GM12878 (cell line): Measurements from ENCODE around the gene PTPRH. TPM values are rescaled to one million over a fixed set of nuclear protein-coding genes. Genes with fewer than 3 reads are reported as not detected.
A peak's percentile ranks its signal among the peaks of the same experiment; 100 is the strongest.

ENCODE experiments used
- ATAC-seq: fragments of 200-7000 bp; cut with Tn5 transposase; 3 replicates; pipeline ENCODE4 v1.9.1; 2020; ENCODE audit warnings: mild to moderate bottlenecking, moderate library complexity
- BruUV-seq: library from RNA; stranded (reverse); fragments of 400-500 nt; replicated peaks from 2 replicates; lab custom pipeline; 2021; lab: Mats Ljungman, UMichigan
- CTCF ChIA-PET: fragments of 300-600 bp; sonication (Branson Sonifier 250); formaldehyde crosslinking; extraction: SDS; loops from one replicate; lab custom pipeline; 2021; ENCODE audit warnings: inconsistent platforms; lab: Yijun Ruan, JAX
- POLR2A ChIA-PET: fragments of 350-600 bp; formaldehyde crosslinking; extraction: SDS; loops from one replicate; lab custom pipeline; 2021; ENCODE audit warnings: inconsistent platforms; lab: Charles Lee
- RAD21 ChIA-PET: fragments of 300-600 bp; sonication (Branson Sonifier 250); formaldehyde crosslinking; loops from one replicate; lab custom pipeline; 2023; ENCODE audit warnings: antibody characterized with exemption; ENCODE audit not compliant: unreplicated experiment; lab: Charles Lee
- SMC1A ChIA-PET: fragments of 300-600 bp; sonication (Branson Sonifier 250); formaldehyde crosslinking; loops from one replicate; lab custom pipeline; 2023; ENCODE audit not compliant: unreplicated experiment, uncharacterized antibody; lab: Charles Lee
- DNase-seq: peaks from one replicate; pipeline ENCODE4 v3.0.0-alpha.2; 2011; ENCODE audit warnings: low read depth, low spot score
- FAIRE-seq: peaks from 3 replicates; lab custom pipeline; 2011; peaks lifted over from hg19 to GRCh38; lab: Jason Lieb, UNC
- H2AFZ ChIP-seq: 2 replicates; pipeline ENCODE4 v1.6.0; 2011; ENCODE audit warnings: low read depth, low read length, control low read depth; ENCODE audit not compliant: control insufficient read depth
- H3K27ac ChIP-seq: 2 replicates; pipeline ENCODE4 v1.5.1; 2011; ENCODE audit warnings: control low read depth; ENCODE audit not compliant: control insufficient read depth, insufficient read depth
- H3K27me3 ChIP-seq, 2 experiments: replicated peaks in 1 of 2; 2 replicates each; pipeline versions ENCODE4 v1.6.0 to v1.6.1; 2011; ENCODE audit warnings: low read length in 1 of 2; ENCODE audit not compliant: control insufficient read depth in 2 of 2, insufficient read depth in 2 of 2
- H3K36me3 ChIP-seq, 2 experiments: 2 replicates each; pipeline ENCODE4 v1.5.1; 2011; ENCODE audit warnings: low read length in 1 of 2; ENCODE audit not compliant: control insufficient read depth in 2 of 2, insufficient read depth in 2 of 2
- H3K4me1 ChIP-seq: 2 replicates; pipeline ENCODE4 v1.6.1; 2011; ENCODE audit warnings: mild to moderate bottlenecking, low read length, moderate library complexity, mixed read lengths; ENCODE audit not compliant: control insufficient read depth, insufficient read depth
- H3K4me2 ChIP-seq: 2 replicates; pipeline ENCODE4 v1.6.0; 2011; ENCODE audit warnings: control low read depth; ENCODE audit not compliant: control insufficient read depth, insufficient read depth
- H3K4me3 ChIP-seq: fragments of 200-600 bp; sonication (generic); 2 replicates; pipeline ENCODE4 v1.5.1; 2016
- H3K79me2 ChIP-seq: 2 replicates; pipeline ENCODE4 v1.6.0; 2011; ENCODE audit warnings: low read length; ENCODE audit not compliant: control insufficient read depth, insufficient read depth
- H3K9ac ChIP-seq: 2 replicates; pipeline ENCODE4 v1.8.0; 2011; ENCODE audit warnings: low read length, control low read depth, mixed read lengths; ENCODE audit not compliant: control insufficient read depth, insufficient read depth
- H3K9me3 ChIP-seq: replicated peaks from 3 replicates; pipeline ENCODE4 v1.5.1; 2011; ENCODE audit warnings: mild to moderate bottlenecking, low read length; ENCODE audit not compliant: control insufficient read depth, insufficient read depth
- H4K20me1 ChIP-seq: 2 replicates; pipeline ENCODE4 v1.6.0; 2011; ENCODE audit not compliant: control insufficient read depth, insufficient read depth
- ATF2 ChIP-seq: IDR thresholded peaks from 2 replicates; pipeline ENCODE4 v1.6.1; 2012; ENCODE audit warnings: low read length, inconsistent platforms
- BHLHE40 ChIP-seq, 2 experiments: fragments of 450-650 bp in 1 of 2; IDR thresholded peaks; 2 replicates each; pipeline ENCODE4 v1.6.1; 2011 to 2017; ENCODE audit warnings: low read depth in 2 of 2, borderline replicate concordance in 1 of 2, improper control_type of control experiment in 1 of 2, low read length in 1 of 2, mild to moderate bottlenecking in 1 of 2
- CREM ChIP-seq: IDR thresholded peaks from 2 replicates; pipeline ENCODE4 v1.6.1; 2014; ENCODE audit warnings: antibody characterized with exemption, low read depth
- EGR1 ChIP-seq, 2 experiments: IDR thresholded peaks; 1 replicate in 1 of 2; 2 replicates in 1 of 2; pipeline ENCODE4 v1.6.1; 2011 to 2012; ENCODE audit warnings: low read depth in 2 of 2, low read length in 2 of 2, borderline replicate concordance in 1 of 2, mild to moderate bottlenecking in 1 of 2, moderate library complexity in 1 of 2
- FOXK2 ChIP-seq: fragments of 450-650 bp; IDR thresholded peaks from 2 replicates; pipeline ENCODE4 v1.6.1; 2017; ENCODE audit warnings: mild to moderate bottlenecking, moderate library complexity
- HDGF ChIP-seq: fragments of 450-650 bp; IDR thresholded peaks from 2 replicates; pipeline ENCODE4 v1.6.1; 2016; ENCODE audit warnings: antibody characterized with exemption
- IKZF2 ChIP-seq, 2 experiments: fragments of 450-650 bp; IDR thresholded peaks; 2 replicates each; pipeline ENCODE4 v1.6.1; 2017; ENCODE audit warnings: mild to moderate bottlenecking in 2 of 2, moderate library complexity in 2 of 2
- MYB ChIP-seq: fragments of 150-350 bp; IDR thresholded peaks from 2 replicates; pipeline ENCODE4 v1.6.1; 2014; ENCODE audit warnings: mild to moderate bottlenecking, low read depth, low read length, borderline replicate concordance
- NFYB ChIP-seq: IDR thresholded peaks from 2 replicates; pipeline ENCODE4 v1.6.1; 2011; ENCODE audit warnings: low read depth, mild to moderate bottlenecking, low read length, improper control_type of control experiment, moderate library complexity; ENCODE audit not compliant: insufficient read depth
- PAX5 ChIP-seq: IDR thresholded peaks from 2 replicates; pipeline ENCODE4 v1.6.1; 2011; ENCODE audit warnings: low read depth, low read length, borderline replicate concordance
- POLR2A ChIP-seq: IDR thresholded peaks from 2 replicates; pipeline ENCODE4 v1.6.1; 2011; ENCODE audit warnings: low read depth, mild to moderate bottlenecking, low read length
- POU2F2 ChIP-seq: IDR thresholded peaks from 3 replicates; pipeline ENCODE4 v1.6.1; 2011; ENCODE audit warnings: low read depth, mild to moderate bottlenecking, low read length, borderline replicate concordance
- RUNX3 ChIP-seq: IDR thresholded peaks from 2 replicates; pipeline ENCODE4 v1.6.1; 2012; ENCODE audit warnings: low read length, inconsistent platforms
- SPI1 ChIP-seq: IDR thresholded peaks from 2 replicates; pipeline ENCODE4 v1.6.1; 2011; ENCODE audit warnings: low read depth, mild to moderate bottlenecking, low read length, moderate library complexity, borderline replicate concordance; ENCODE audit not compliant: insufficient read depth
- SRF ChIP-seq, 2 experiments: IDR thresholded peaks; 2 replicates each; pipeline ENCODE4 v1.6.1; 2011; ENCODE audit warnings: low read depth in 2 of 2, low read length in 2 of 2, mild to moderate bottlenecking in 1 of 2, moderate library complexity in 1 of 2
- TAF1 ChIP-seq: IDR thresholded peaks from 2 replicates; pipeline ENCODE4 v1.6.1; 2011; ENCODE audit warnings: mild to moderate bottlenecking, low read depth, low read length, borderline replicate concordance
- ZNF24 ChIP-seq: fragments of 450-650 bp; IDR thresholded peaks from 2 replicates; pipeline ENCODE4 v1.6.1; 2017; ENCODE audit warnings: antibody characterized with exemption, mild to moderate bottlenecking
- WGBS: methylation state at CpG from one replicate; pipeline ENCODE4 v1.1.6; 2016; ENCODE audit warnings: low lambda C conversion rate; ENCODE audit not compliant: insufficient replicate concordance, insufficient coverage; ENCODE audit errors: missing lambda C conversion rate; 5-methylcytosine and 5-hydroxymethylcytosine counted together
- in situ Hi-C: fragments of 300-500 bp; cut with MboI; formaldehyde crosslinking; loops from 9 replicates; pipeline ENCODE4 v1.14.3; 2018; ENCODE audit warnings: mixed read lengths
- intact Hi-C: fragments of 100-400 bp; cut with micrococcal nuclease; formaldehyde crosslinking; loops from one replicate; pipeline ENCODE4 v1.14.2; 2022; ENCODE audit not compliant: unreplicated experiment
- polyA plus RNA-seq, 11 experiments: library from polyadenylated mRNA; depleted of rRNA in 4 of 11; unstranded in 6 of 11; stranded (reverse) in 5 of 11; fragments of >200 nt; fragmentation: Nextera tagmentation in 4 of 11; fragmentation: Illumina TruSeq in 1 of 11; extraction: Ambion mirVana in 4 of 11; extraction: Trizol in 1 of 11; gene quantifications; 1 replicate in 1 of 11; 2 replicates in 10 of 11; pipeline versions ENCODE4 v1.2.1 to v1.2.3, GENCODE V29; 2011 to 2016; ENCODE audit warnings: inconsistent platforms in 2 of 11, missing spikeins in 2 of 11, low read depth in 1 of 11
- total RNA-seq, 4 experiments: library from RNA; depleted of rRNA in 3 of 4; stranded (reverse); fragments of >200 nt in 3 of 4; fragmentation: Illumina TruSeq in 1 of 4; extraction: Trizol in 1 of 4; gene quantifications; 2 replicates each; pipeline versions ENCODE4 v1.2.1 to v1.2.3, GENCODE V29; 2013 to 2021
- TF ChIP-seq, protein P1 (sequence below): fragments of 450-650 bp; conservative IDR thresholded peaks from 2 replicates; pipeline ENCODE4 v1.6.1; 2017; ENCODE audit warnings: mild to moderate bottlenecking, moderate library complexity
- TF ChIP-seq, protein P2 (sequence below): IDR thresholded peaks from 2 replicates; pipeline ENCODE4 v1.6.1; 2011; ENCODE audit warnings: low read depth, mild to moderate bottlenecking, low read length, moderate library complexity, borderline replicate concordance; ENCODE audit errors: extremely low read depth

Gene PTPRH
- total and polyA plus RNA-seq, 10 of the 15 experiments (the other 5 are each of a cell fraction or from before 2014, with no cell fraction given) = 0.08 TPM; not detected in 9

DNA sequence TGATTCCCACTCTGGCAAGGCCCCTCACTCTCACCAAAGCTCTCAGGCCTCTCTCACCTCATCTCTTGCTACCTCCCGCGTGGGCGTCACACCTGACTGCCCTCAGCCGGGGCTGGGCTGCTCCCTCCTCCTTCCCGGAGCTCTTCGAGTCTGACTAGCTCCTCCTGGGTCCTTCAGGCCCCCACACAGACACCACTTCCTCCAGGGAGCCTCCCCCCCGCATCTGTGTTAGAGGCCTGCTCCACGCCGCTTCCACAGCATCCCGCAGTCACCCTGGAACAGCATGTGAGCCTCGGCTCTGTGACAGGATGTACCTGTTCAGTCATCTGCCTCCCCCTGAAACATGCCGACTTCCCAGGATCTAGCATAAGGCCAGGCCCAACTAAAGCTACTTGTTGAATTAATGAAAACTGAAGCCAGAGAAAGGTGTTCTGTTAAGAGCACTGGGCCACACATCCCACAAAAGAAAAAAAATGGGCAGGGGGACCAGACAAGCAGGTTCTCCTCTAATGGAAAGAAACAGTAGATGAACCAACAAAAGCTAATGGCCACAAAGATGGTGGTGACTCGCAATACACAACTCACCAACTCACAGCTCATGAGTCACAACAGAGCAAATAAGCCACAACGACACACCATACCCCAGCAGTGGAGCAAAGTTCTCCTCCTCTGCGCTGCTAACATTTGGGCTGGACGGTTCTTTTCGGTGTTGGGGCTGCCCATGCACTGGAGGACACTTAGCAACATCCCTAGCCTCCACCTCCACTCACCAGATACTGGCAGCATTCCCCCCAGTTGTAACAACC is 46.5 kb upstream of the PTPRH start:
- H3K4me1 ChIP-seq = peaks cover 28% of the 10 kb centered on the region
- no peak for FAIRE-seq
- POLR2A ChIA-PET = interaction anchor here (0.6 to 5.7 kb wide), 8 partner anchors 9 to 344 kb away, joined by 3 to 86 read pairs (median 12); partner anchors contain the start of genes FIZ1, HSPBP1, KMT5C and TMEM238
- H4K20me1 ChIP-seq = peaks cover 7% of the 10 kb centered on the region
- RAD21 ChIA-PET = interaction anchor here (0.9 to 6.0 kb wide), 9 partner anchors 21 to 387 kb away, joined by 3 to 46 read pairs (median 10); partner anchors contain the start of genes HSPBP1, KMT5C and TMEM238
- WGBS = 2% methylated on average over 17 of the region's 17 CpGs
- H3K36me3 ChIP-seq = peaks cover 0 to 7% of the 10 kb centered on the region in 2 experiments; a peak in 2 of 4 replicates
- intact Hi-C loops (loop anchor here (10.0 kb wide), 1 partner anchor 129 kb away; the partner anchor contains the start of genes RPL28 and TMEM238), in situ Hi-C loops (no loop called here)
- ATAC-seq = peak; percentile 5
- SMC1A ChIA-PET = interaction anchor here (0.7 to 5.3 kb wide), 13 partner anchors 10 to 705 kb away, joined by 3 to 68 read pairs (median 3); partner anchors contain the start of gene HSPBP1
- H3K4me2 ChIP-seq = peak overlapping the region; percentile 96
- peak overlapping the region; percentile 100 for H3K4me3 ChIP-seq
- BruUV-seq = no TSS peak
- H3K9me3 ChIP-seq = no peaks in the 10 kb centered on the region
- H3K9ac ChIP-seq = peak overlapping the region; percentile 93
- H2AFZ ChIP-seq = no peak overlapping the region
- CTCF ChIA-PET = interaction anchor here (0.7 to 4.4 kb wide), 10 partner anchors 22 to 377 kb away, joined by 3 to 25 read pairs (median 4); no protein-coding TSS in a partner anchor
- peak overlapping the region; percentile 91 for H3K27ac ChIP-seq
- H3K79me2 ChIP-seq = peaks cover 81% of the 10 kb centered on the region
- H3K27me3 ChIP-seq = no peaks in the 10 kb centered on the region
- peak; percentile 39 for DNase-seq
- TF ChIP-seq ZNF24 (no peak), FOXK2 (no peak), IKZF2 (IDR thresholded peaks at IDR 0.05) (peak in 1 of 2 experiments; percentile 25; a peak in 2 of 4 replicates), ATF2 (no peak), BHLHE40 (IDR thresholded peaks at IDR 0.05; ENCODE audit: borderline replicate concordance in 1 of 2, low read depth in 2 of 2, low read length in 1 of 2) (peak in 1 of 2 experiments; percentile 35; a peak in 2 of 4 replicates), SRF (IDR thresholded peaks at IDR 0.05; ENCODE audit: low read depth in 2 of 2, low read length in 2 of 2) (no peak), TAF1 (peak; percentile 59; the same call in 1 of the 2 replicates), POLR2A (peak; percentile 63), RUNX3 (peak; percentile 20; the same call in 1 of the 2 replicates), HDGF (peak; percentile 63; the same call in 1 of the 2 replicates), POU2F2 (no peak), SPI1 (peak; percentile 18; the same call in 1 of the 2 replicates), PAX5 (peak; percentile 99), EGR1 (IDR thresholded peaks at IDR 0.05; ENCODE audit: borderline replicate concordance in 1 of 2, low read depth in 2 of 2, low read length in 2 of 2) (peak in 1 of 2 experiments; percentile 15; a peak in 1 of 3 replicates), NFYB (no peak), MYB (no peak), CREM (no peak)
- TF ChIP-seq, protein P1, sequence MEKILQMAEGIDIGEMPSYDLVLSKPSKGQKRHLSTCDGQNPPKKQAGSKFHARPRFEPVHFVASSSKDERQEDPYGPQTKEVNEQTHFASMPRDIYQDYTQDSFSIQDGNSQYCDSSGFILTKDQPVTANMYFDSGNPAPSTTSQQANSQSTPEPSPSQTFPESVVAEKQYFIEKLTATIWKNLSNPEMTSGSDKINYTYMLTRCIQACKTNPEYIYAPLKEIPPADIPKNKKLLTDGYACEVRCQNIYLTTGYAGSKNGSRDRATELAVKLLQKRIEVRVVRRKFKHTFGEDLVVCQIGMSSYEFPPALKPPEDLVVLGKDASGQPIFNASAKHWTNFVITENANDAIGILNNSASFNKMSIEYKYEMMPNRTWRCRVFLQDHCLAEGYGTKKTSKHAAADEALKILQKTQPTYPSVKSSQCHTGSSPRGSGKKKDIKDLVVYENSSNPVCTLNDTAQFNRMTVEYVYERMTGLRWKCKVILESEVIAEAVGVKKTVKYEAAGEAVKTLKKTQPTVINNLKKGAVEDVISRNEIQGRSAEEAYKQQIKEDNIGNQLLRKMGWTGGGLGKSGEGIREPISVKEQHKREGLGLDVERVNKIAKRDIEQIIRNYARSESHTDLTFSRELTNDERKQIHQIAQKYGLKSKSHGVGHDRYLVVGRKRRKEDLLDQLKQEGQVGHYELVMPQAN = peak; percentile 37
- TF ChIP-seq, protein P2, sequence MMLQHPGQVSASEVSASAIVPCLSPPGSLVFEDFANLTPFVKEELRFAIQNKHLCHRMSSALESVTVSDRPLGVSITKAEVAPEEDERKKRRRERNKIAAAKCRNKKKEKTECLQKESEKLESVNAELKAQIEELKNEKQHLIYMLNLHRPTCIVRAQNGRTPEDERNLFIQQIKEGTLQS = no peak
